Nephron progenitor cell (in vitro differentiated cells): ENCODE data around the gene TNFRSF11A.

Experiments
- DNase-seq: peaks from one replicate; pipeline ENCODE4 v3.0.0; 2021
- H3K27ac Mint-ChIP-seq: 2 replicates; pipeline ENCODE4 v1.8.0; 2021; ENCODE audit warnings: mild to moderate bottlenecking, moderate library complexity, mixed read lengths
- H3K27me3 Mint-ChIP-seq: 2 replicates; pipeline ENCODE4 v1.8.0; 2021; ENCODE audit warnings: mild to moderate bottlenecking, low read depth, mixed read lengths; ENCODE audit not compliant: poor library complexity
- H3K36me3 Mint-ChIP-seq: 2 replicates; pipeline ENCODE4 v1.8.0; 2021; ENCODE audit warnings: low read depth, mixed read lengths
- H3K4me1 Mint-ChIP-seq: 2 replicates; pipeline ENCODE4 v1.8.0; 2021; ENCODE audit warnings: mixed read lengths
- H3K4me3 Mint-ChIP-seq: 2 replicates; pipeline ENCODE4 v1.8.0; 2021; ENCODE audit warnings: mild to moderate bottlenecking, moderate library complexity, mixed read lengths
- H3K9me3 Mint-ChIP-seq: 2 replicates; pipeline ENCODE4 v1.8.0; 2021; ENCODE audit warnings: mild to moderate bottlenecking, moderate library complexity, mixed read lengths
- TF ChIP-seq, protein P1 (sequence below): fragments of 200-600 bp; sonication (generic); IDR thresholded peaks from 2 replicates; pipeline ENCODE4 v1.5.0; 2021; ENCODE audit warnings: antibody characterized with exemption

Gene TNFRSF11A

DNA sequence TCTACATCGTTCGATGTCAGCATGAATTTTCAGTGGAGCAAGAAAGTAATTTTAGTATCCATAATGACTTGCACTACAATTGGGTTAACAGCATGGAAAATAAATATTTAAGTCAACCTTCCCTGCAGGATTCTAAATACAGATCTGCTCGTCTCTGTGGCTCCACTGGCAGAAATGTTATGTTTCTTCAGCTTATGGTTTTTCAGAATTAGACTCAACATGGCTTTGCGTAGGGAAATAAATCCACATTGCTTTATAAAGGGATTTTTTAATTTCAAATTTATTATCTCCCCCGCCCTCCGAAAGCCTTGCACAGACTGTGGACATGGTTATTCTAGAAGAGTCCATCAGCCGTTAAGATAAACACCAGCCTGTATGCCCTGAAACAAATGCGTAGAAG lies 18.2 kb downstream of the TNFRSF11A start:
- Mint-ChIP-seq H3K4me3 (no peak overlapping the region), H3K4me1 (peaks cover 58% of the 10 kb centered on the region), H3K27me3 (peaks cover 9% of the 10 kb centered on the region), H3K9me3 (no peaks in the 10 kb centered on the region), H3K36me3 (no peaks in the 10 kb centered on the region), H3K27ac (no peak overlapping the region)
- TF ChIP-seq, protein P1, sequence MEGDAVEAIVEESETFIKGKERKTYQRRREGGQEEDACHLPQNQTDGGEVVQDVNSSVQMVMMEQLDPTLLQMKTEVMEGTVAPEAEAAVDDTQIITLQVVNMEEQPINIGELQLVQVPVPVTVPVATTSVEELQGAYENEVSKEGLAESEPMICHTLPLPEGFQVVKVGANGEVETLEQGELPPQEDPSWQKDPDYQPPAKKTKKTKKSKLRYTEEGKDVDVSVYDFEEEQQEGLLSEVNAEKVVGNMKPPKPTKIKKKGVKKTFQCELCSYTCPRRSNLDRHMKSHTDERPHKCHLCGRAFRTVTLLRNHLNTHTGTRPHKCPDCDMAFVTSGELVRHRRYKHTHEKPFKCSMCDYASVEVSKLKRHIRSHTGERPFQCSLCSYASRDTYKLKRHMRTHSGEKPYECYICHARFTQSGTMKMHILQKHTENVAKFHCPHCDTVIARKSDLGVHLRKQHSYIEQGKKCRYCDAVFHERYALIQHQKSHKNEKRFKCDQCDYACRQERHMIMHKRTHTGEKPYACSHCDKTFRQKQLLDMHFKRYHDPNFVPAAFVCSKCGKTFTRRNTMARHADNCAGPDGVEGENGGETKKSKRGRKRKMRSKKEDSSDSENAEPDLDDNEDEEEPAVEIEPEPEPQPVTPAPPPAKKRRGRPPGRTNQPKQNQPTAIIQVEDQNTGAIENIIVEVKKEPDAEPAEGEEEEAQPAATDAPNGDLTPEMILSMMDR: no peak
- DNase-seq: no peak

GRCh38 chr18:62345909-62346308 lies 20.8 kb downstream of the TNFRSF11A start:
- no peaks in the 10 kb centered on the region for H3K9me3 Mint-ChIP-seq
- DNase-seq: no peak
- peaks cover 44% of the 10 kb centered on the region for H3K4me1 Mint-ChIP-seq
- no peaks in the 10 kb centered on the region for H3K27me3 Mint-ChIP-seq
- H3K36me3 Mint-ChIP-seq: no peaks in the 10 kb centered on the region
- H3K4me3 Mint-ChIP-seq: no peak overlapping the region
- H3K27ac Mint-ChIP-seq: no peak overlapping the region
- TF ChIP-seq, protein P1: no peak

DNA sequence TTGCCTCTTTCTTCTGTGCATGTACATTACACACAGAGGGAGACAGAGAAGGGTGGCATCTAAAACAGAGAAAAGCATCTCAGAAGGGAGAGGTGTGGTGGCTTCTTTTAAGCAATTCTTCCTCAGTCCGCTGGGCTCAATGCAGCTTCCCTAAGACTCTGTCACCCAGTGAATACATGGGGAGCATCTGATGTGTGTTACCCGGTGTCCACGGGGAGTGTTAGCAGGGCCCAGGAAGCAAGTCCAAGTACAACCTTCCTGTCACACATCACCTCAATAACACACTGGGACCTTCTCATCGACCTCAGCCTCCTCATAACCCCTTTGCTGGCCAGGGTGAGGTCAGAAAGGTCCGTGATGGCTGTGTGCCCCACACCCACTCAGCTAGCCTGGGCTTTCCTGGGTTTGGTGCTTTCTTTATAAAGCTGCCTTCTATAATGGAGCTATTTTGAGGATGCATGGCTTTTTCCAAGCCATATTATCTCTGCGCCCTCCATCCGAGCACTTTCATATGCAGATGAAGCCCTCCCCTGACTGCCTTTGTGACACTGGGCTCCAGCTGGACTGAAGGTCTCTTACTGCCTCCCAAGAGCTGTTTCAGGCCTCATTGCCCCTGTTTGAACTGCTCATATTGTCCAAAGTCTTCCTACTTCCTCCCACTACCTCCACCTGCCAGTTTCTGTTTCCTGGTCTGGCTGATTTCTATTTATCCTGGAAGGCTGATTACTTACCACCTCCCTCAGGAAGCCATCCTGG lies 21.4 kb downstream of the TNFRSF11A start:
- peaks cover 44% of the 10 kb centered on the region for H3K4me1 Mint-ChIP-seq
- no peaks in the 10 kb centered on the region for H3K27me3 Mint-ChIP-seq
- H3K36me3 Mint-ChIP-seq: no peaks in the 10 kb centered on the region
- no peak for DNase-seq
- peak overlapping the region; percentile 68 for H3K27ac Mint-ChIP-seq
- no peaks in the 10 kb centered on the region for H3K9me3 Mint-ChIP-seq
- peak overlapping the region; percentile 18 for H3K4me3 Mint-ChIP-seq
- TF ChIP-seq, protein P1: no peak

GRCh38 chr18:62347089-62347506 lies 22.0 kb downstream of the TNFRSF11A start:
- no peaks in the 10 kb centered on the region for H3K36me3 Mint-ChIP-seq
- peak overlapping the region; percentile 68 for H3K27ac Mint-ChIP-seq
- no peak for DNase-seq
- peaks cover 44% of the 10 kb centered on the region for H3K4me1 Mint-ChIP-seq
- no peaks in the 10 kb centered on the region for H3K9me3 Mint-ChIP-seq
- TF ChIP-seq, protein P1: no peak
- H3K27me3 Mint-ChIP-seq: no peaks in the 10 kb centered on the region
- H3K4me3 Mint-ChIP-seq: peak overlapping the region; percentile 18

DNA sequence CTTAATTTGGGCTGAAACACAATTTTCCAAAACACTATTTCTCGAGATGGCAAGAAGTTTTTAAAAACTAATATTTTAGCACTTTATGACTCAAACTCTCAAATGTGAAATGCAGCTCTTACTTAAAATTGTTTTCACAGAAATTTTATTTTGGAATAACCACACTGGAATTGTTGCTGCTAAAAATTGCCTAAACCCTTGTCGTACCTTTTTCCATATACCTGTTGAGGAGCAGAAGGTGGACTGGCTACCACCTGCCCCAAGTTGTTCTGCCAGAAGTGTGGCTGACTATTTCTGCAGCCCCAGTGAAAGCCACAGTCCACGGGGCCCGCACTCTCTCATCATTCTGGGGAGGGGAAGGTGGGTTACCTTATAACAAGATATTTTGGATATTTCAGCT lies 23.4 kb downstream of the TNFRSF11A start:
- H3K27ac Mint-ChIP-seq: no peak overlapping the region

More for the DNA sequence above, 23.4 kb downstream of the TNFRSF11A start:
- Mint-ChIP-seq H3K4me3 (no peak overlapping the region), H3K36me3 (no peaks in the 10 kb centered on the region), H3K9me3 (no peaks in the 10 kb centered on the region), H3K4me1 (peaks cover 46% of the 10 kb centered on the region), H3K27me3 (no peaks in the 10 kb centered on the region)
- TF ChIP-seq, protein P1: no peak
- DNase-seq: no peak
